ENCODE measurements around the gene NCAPD2. TPM values are rescaled to one million over a fixed set of nuclear protein-coding genes. Genes with fewer than 3 reads are reported as not detected.
"Not testable (repeated sequence)": the region's sequence is repeated elsewhere in the genome, so short reads cannot be mapped to it uniquely, and the experiment has no call there.

NCAPD2 gene
- total and polyA plus RNA-seq, 2 donors (not counting 1 experiment from before 2014, with no cell fraction given) = 19.9 to 42.1 TPM

- intact Hi-C loops (cut with micrococcal nuclease) = loop anchor here (1.0 to 10.0 kb wide), 6 partner anchors 11 to 572 kb away; partner anchors contain the start of genes CDCA3, MRPL51, NOP2 and USP5
- Histone ChIP-seq H3K36me3 (replicated peaks in 1 of 2; ENCODE audit: control extremely low read depth in 1 of 2, control insufficient read depth in 1 of 2, extremely low read depth in 1 of 2, insufficient read depth in 2 of 2, low read length in 1 of 2) (peaks cover 2 to 36% of the 10 kb centered on the region in 2 experiments), H3K27me3 (replicated peaks in 1 of 4; ENCODE audit: control extremely low read depth in 1 of 4, control insufficient read depth in 3 of 4, insufficient read depth in 4 of 4, low read length in 3 of 4) (no peaks in the 10 kb centered on the region), H3K9me3 (ENCODE audit: control extremely low read depth in 1 of 3, control insufficient read depth in 2 of 3, insufficient read depth in 1 of 3, low read length in 2 of 3) (no peaks in the 10 kb centered on the region), H3K79me2 (ENCODE audit: control insufficient read depth, insufficient read depth, low read length) (peaks cover 50% of the 10 kb centered on the region), H3K27ac (ENCODE audit: low read length in 2 of 2) (no peak overlapping the region), H3K4me3 (ENCODE audit: control extremely low read depth in 1 of 5, extremely low read depth in 1 of 5, insufficient read depth in 1 of 5, low read depth in 2 of 5, low read length in 4 of 5) (no peak overlapping the region), H3K4me2 (replicated peaks; ENCODE audit: low read depth, low read length, poor library complexity, severe bottlenecking) (no peak overlapping the region), H4K20me1 (ENCODE audit: control insufficient read depth, insufficient read depth, low read length, poor library complexity, severe bottlenecking) (peaks cover 28% of the 10 kb centered on the region), H2AFZ (ENCODE audit: insufficient read depth, low read depth, low read length, poor library complexity, severe bottlenecking) (no peak overlapping the region), H3K4me1 (ENCODE audit: control insufficient read depth in 2 of 2, insufficient read depth in 2 of 2, low read length in 2 of 2) (peaks cover 12 to 38% of the 10 kb centered on the region in 2 donors), H3K9ac (ENCODE audit: low read length) (no peak overlapping the region)
- Mint-ChIP-seq H3K9me3 (ENCODE audit: insufficient read depth) (no peaks in the 10 kb centered on the region), H3K4me1 (peaks cover 34% of the 10 kb centered on the region), H3K4me3 (peak overlapping the region; percentile 89), H3K27me3 (no peaks in the 10 kb centered on the region), H3K27ac (peak overlapping the region; percentile 72)
- WGBS (ENCODE audit: insufficient coverage) = 95% methylated on average over 2 of the region's 4 CpGs
- ChIA-PET CTCF (interaction anchor here (0.6 to 2.8 kb wide), 11 partner anchors 14 to 258 kb away, joined by 3 to 16 read pairs (median 4); partner anchors contain the start of gene VAMP1), POLR2A (interaction anchor here (1.0 kb wide), 1 partner anchor 23 kb away, joined by 6 read pairs; the partner anchor contains the start of gene GAPDH)
- TF ChIP-seq CTCF (IDR thresholded peaks at IDR 0.05) (no peak), EZH2 (IDR thresholded peaks at IDR 0.05; ENCODE audit: borderline replicate concordance, insufficient read depth, low read depth, low read length, poor library complexity, severe bottlenecking) (no peak)
- DNase-seq (no peak), ATAC-seq (ENCODE audit: low read depth) (no peak)
Observed at GRCh38 chr12:6556857-6557256, 63.0 kb downstream of the NCAPD2 start.

GRCh38 chr12:6558014-6558760 lies 64.3 kb downstream of the NCAPD2 start:
- CTCF ChIA-PET = interaction anchor here (0.6 to 3.0 kb wide), 18 partner anchors 7 to 257 kb away, joined by 3 to 16 read pairs (median 4); partner anchors contain the start of genes ACRBP, MLF2 and NOP2
- Histone ChIP-seq H3K36me3 (replicated peaks in 1 of 2; ENCODE audit: control extremely low read depth in 1 of 2, control insufficient read depth in 1 of 2, extremely low read depth in 1 of 2, insufficient read depth in 2 of 2, low read length in 1 of 2) (peaks cover 2 to 44% of the 10 kb centered on the region in 2 experiments), H4K20me1 (ENCODE audit: control insufficient read depth, insufficient read depth, low read length, poor library complexity, severe bottlenecking) (peaks cover 26% of the 10 kb centered on the region), H3K79me2 (ENCODE audit: control insufficient read depth, insufficient read depth, low read length) (peaks cover 47% of the 10 kb centered on the region), H3K4me1 (ENCODE audit: control insufficient read depth in 2 of 2, insufficient read depth in 2 of 2, low read length in 2 of 2) (peaks cover 12 to 36% of the 10 kb centered on the region in 2 donors)
- not testable (repeated sequence) for H3K9ac ChIP-seq (ENCODE audit: low read length); H3K4me3 ChIP-seq (ENCODE audit: control extremely low read depth in 1 of 5, extremely low read depth in 1 of 5, insufficient read depth in 1 of 5, low read depth in 2 of 5, low read length in 4 of 5); H3K9me3 ChIP-seq (ENCODE audit: control extremely low read depth in 1 of 3, control insufficient read depth in 2 of 3, insufficient read depth in 1 of 3, low read length in 2 of 3); H3K4me3 Mint-ChIP-seq; H2AFZ ChIP-seq (ENCODE audit: insufficient read depth, low read depth, low read length, poor library complexity, severe bottlenecking); H3K27ac Mint-ChIP-seq; H3K27me3 Mint-ChIP-seq; H3K27me3 ChIP-seq (replicated peaks in 1 of 4; ENCODE audit: control extremely low read depth in 1 of 4, control insufficient read depth in 3 of 4, insufficient read depth in 4 of 4, low read length in 3 of 4); H3K4me2 ChIP-seq (replicated peaks; ENCODE audit: low read depth, low read length, poor library complexity, severe bottlenecking); H3K27ac ChIP-seq (ENCODE audit: low read length in 2 of 2); ATAC-seq (ENCODE audit: low read depth); H3K9me3 Mint-ChIP-seq (ENCODE audit: insufficient read depth)
- POLR2A ChIA-PET = interaction anchor here (0.6 to 1.1 kb wide), 5 partner anchors 65 to 205 kb away, joined by 3 to 5 read pairs (median 4); partner anchors contain the start of genes LPAR5, MRPL51 and ZNF384
- intact Hi-C loops (cut with micrococcal nuclease) = loop anchor here (5.0 to 10.0 kb wide), 2 partner anchors 294 to 573 kb away; partner anchors contain the start of genes CDCA3 and USP5
- no CpG with 5 or more reads among the region's 14 CpGs for WGBS (ENCODE audit: insufficient coverage)
- peak; percentile 52 for TF ChIP-seq CTCF (IDR thresholded peaks at IDR 0.05)
- peak; percentile 67 for DNase-seq
- peaks cover 29% of the 10 kb centered on the region for H3K4me1 Mint-ChIP-seq

Data from B cell (primary cell).